HG03565 (cell line): ENCODE data around the gene IRF2BP1.

ENCODE experiments used
- ATAC-seq: cut with Tn5 transposase; IDR thresholded peaks from one replicate; pipeline ENCODE4 v1.9.1; 2021; ENCODE audit warnings: mild to moderate bottlenecking, moderate library complexity; ENCODE audit not compliant: unreplicated experiment

IRF2BP1 gene

GRCh38 chr19:45885556-45886426 is at the start of gene IRF2BP1:
TSS of gene IRF2BP1 (minus strand) at chr19:45886141. CDS start at chr19:45885774, 367 bp downstream.
- ATAC-seq, result peak; percentile 36

- ATAC-seq, result no peak
These were observed 49.3 kb upstream of the IRF2BP1 start for GRCh38 chr19:45935267-45935666.

GRCh38 chr19:45934551-45935230 is 48.8 kb upstream of the IRF2BP1 start:
- ATAC-seq, result no peak

- ATAC-seq, result no peak
These were observed 47.8 kb upstream of the IRF2BP1 start for GRCh38 chr19:45933759-45934158.

- no peak for ATAC-seq
These were observed 45.1 kb upstream of the IRF2BP1 start for GRCh38 chr19:45931055-45931454.

GRCh38 chr19:45929247-45929646 is 43.3 kb upstream of the IRF2BP1 start:
- no peak for ATAC-seq

- peak; percentile 80 for ATAC-seq
These were observed 41.8 kb upstream of the IRF2BP1 start for GRCh38 chr19:45927565-45928261.

GRCh38 chr19:45924891-45925447 is 39.0 kb upstream of the IRF2BP1 start:
- ATAC-seq, result no peak

GRCh38 chr19:45922281-45922680 is 36.3 kb upstream of the IRF2BP1 start:
- no peak for ATAC-seq

- ATAC-seq, result no peak
These were observed 34.5 kb upstream of the IRF2BP1 start for GRCh38 chr19:45920458-45920857.

- no peak for ATAC-seq
These were observed 33.7 kb upstream of the IRF2BP1 start for GRCh38 chr19:45919678-45920077.

- no peak for ATAC-seq
These were observed 32.8 kb upstream of the IRF2BP1 start for GRCh38 chr19:45918721-45919120.

GRCh38 chr19:45917421-45918091 is 31.6 kb upstream of the IRF2BP1 start:
- no peak for ATAC-seq

- no peak for ATAC-seq
These were observed 28.2 kb upstream of the IRF2BP1 start, which contains the start of gene NANOS2 for GRCh38 chr19:45913874-45914830. TSS of gene NANOS2 (minus strand) at chr19:45914778. CDS start at chr19:45914693, 85 bp downstream.

GRCh38 chr19:45911291-45911690 is 25.4 kb upstream of the IRF2BP1 start:
- no peak for ATAC-seq

GRCh38 chr19:45908956-45909355 is 23.0 kb upstream of the IRF2BP1 start:
- no peak for ATAC-seq

GRCh38 chr19:45906221-45906620 is 20.3 kb upstream of the IRF2BP1 start:
- ATAC-seq, result no peak

- no peak for ATAC-seq
These were observed 19.1 kb upstream of the IRF2BP1 start for GRCh38 chr19:45905011-45905410.
